CD14-positive monocyte (primary cell): ENCODE results near the gene TCEAL5. TPM values are rescaled to one million over a fixed set of nuclear protein-coding genes. Genes with fewer than 3 reads are reported as not detected.

Source experiments
- DNase-seq, 3 donors: peaks; one replicate each; pipeline ENCODE4 v3.0.0-alpha.2; 2011 to 2022
- H2AFZ ChIP-seq: 2 replicates; pipeline ENCODE4 v1.6.0; 2012; ENCODE audit warnings: mild to moderate bottlenecking, low read depth, low read length, inconsistent platforms; ENCODE audit not compliant: insufficient read depth, poor library complexity, severe bottlenecking
- H3K27ac ChIP-seq, 2 donors: 1 replicate in 1 of 2; 2 replicates in 1 of 2; pipeline ENCODE4 v1.5.1; 2012 to 2013; ENCODE audit warnings: low read length in 2 of 2, control low read depth in 1 of 2, inconsistent platforms in 1 of 2, low read depth in 1 of 2, mild to moderate bottlenecking in 1 of 2
- H3K27me3 ChIP-seq, 2 donors: one replicate each; pipeline versions ENCODE4 v1.6.0 to v1.6.1; 2011 to 2013; ENCODE audit warnings: low read length in 2 of 2; ENCODE audit not compliant: control insufficient read depth in 2 of 2, insufficient read depth in 2 of 2
- H3K36me3 ChIP-seq, 2 donors: replicated peaks in 1 of 2; 1 replicate in 1 of 2; 2 replicates in 1 of 2; pipeline versions ENCODE4 v1.5.1 to v1.6.1; 2012 to 2013; ENCODE audit warnings: low read length in 2 of 2, control low read depth in 1 of 2, inconsistent platforms in 1 of 2, mild to moderate bottlenecking in 1 of 2; ENCODE audit not compliant: insufficient read depth in 2 of 2, control insufficient read depth in 1 of 2
- H3K4me1 ChIP-seq, 2 donors: 1 replicate in 1 of 2; 2 replicates in 1 of 2; pipeline versions ENCODE4 v1.5.1 to v1.6.1; 2012 to 2013; ENCODE audit warnings: low read length in 2 of 2, control low read depth in 1 of 2, inconsistent platforms in 1 of 2, mild to moderate bottlenecking in 1 of 2, moderate library complexity in 1 of 2; ENCODE audit not compliant: insufficient read depth in 2 of 2, control insufficient read depth in 1 of 2
- H3K4me2 ChIP-seq: replicated peaks from 2 replicates; pipeline ENCODE3; 2012; ENCODE audit warnings: low read length, moderate library complexity, mild to moderate bottlenecking; ENCODE audit not compliant: poor library complexity, severe bottlenecking; ENCODE audit errors: extremely low read depth
- H3K4me3 ChIP-seq, 3 experiments: fragments of 200-600 bp in 1 of 3; sonication (generic) in 1 of 3; replicated peaks in 1 of 3; 1 replicate in 2 of 3; 2 replicates in 1 of 3; pipeline ENCODE4 v1.5.1; 2011 to 2013; ENCODE audit warnings: low read length in 3 of 3, mild to moderate bottlenecking in 3 of 3, control low read depth in 2 of 3, low read depth in 2 of 3, inconsistent platforms in 1 of 3, moderate library complexity in 1 of 3
- H3K79me2 ChIP-seq: 2 replicates; pipeline ENCODE4 v1.6.0; 2012; ENCODE audit warnings: mild to moderate bottlenecking, control low read depth, inconsistent platforms, low read length, moderate library complexity; ENCODE audit not compliant: insufficient read depth
- H3K9ac ChIP-seq: 2 replicates; pipeline ENCODE4 v1.6.0; 2017; ENCODE audit warnings: low read length, mild to moderate bottlenecking; ENCODE audit not compliant: insufficient read depth, poor library complexity, severe bottlenecking
- H3K9me3 ChIP-seq, 2 donors: replicated peaks in 1 of 2; 1 replicate in 1 of 2; 2 replicates in 1 of 2; pipeline versions ENCODE4 v1.5.1 to v1.6.1; 2012 to 2013; ENCODE audit warnings: low read length in 2 of 2, control low read depth in 1 of 2; ENCODE audit not compliant: control insufficient read depth in 1 of 2, insufficient read depth in 1 of 2
- H4K20me1 ChIP-seq: 2 replicates; pipeline ENCODE4 v1.6.0; 2012; ENCODE audit warnings: mild to moderate bottlenecking, low read length, control low read depth, moderate library complexity; ENCODE audit not compliant: insufficient read depth
- H3K27ac Mint-ChIP-seq, 7 donors: one replicate each; pipeline ENCODE4 v1.8.0; 2020; ENCODE audit warnings: mild to moderate bottlenecking in 7 of 7, mixed read lengths in 7 of 7, moderate library complexity in 6 of 7, inconsistent platforms in 2 of 7
- H3K27me3 Mint-ChIP-seq, 3 donors: one replicate each; pipeline ENCODE4 v1.8.0; 2021 to 2022; ENCODE audit warnings: low read depth in 3 of 3, mild to moderate bottlenecking in 3 of 3, mixed read lengths in 3 of 3, moderate library complexity in 3 of 3, inconsistent platforms in 1 of 3
- H3K36me3 Mint-ChIP-seq, 2 donors: one replicate each; pipeline ENCODE4 v1.8.0; 2020; ENCODE audit warnings: mixed read lengths in 2 of 2, inconsistent platforms in 1 of 2, mild to moderate bottlenecking in 1 of 2
- H3K4me1 Mint-ChIP-seq: one replicate; pipeline ENCODE4 v1.8.0; 2020; ENCODE audit warnings: mild to moderate bottlenecking, mixed read lengths
- H3K4me3 Mint-ChIP-seq, 2 donors: one replicate each; pipeline ENCODE4 v1.8.0; 2020; ENCODE audit warnings: mild to moderate bottlenecking in 2 of 2, mixed read lengths in 2 of 2, moderate library complexity in 1 of 2
- H3K9me3 Mint-ChIP-seq, 7 donors: one replicate each; pipeline ENCODE4 v1.8.0; 2020 to 2022; ENCODE audit warnings: mixed read lengths in 7 of 7, mild to moderate bottlenecking in 6 of 7, moderate library complexity in 6 of 7, inconsistent platforms in 2 of 7
- CTCF ChIP-seq: fragments of 200-600 bp; IDR thresholded peaks from one replicate; pipeline ENCODE4 v1.8.0; 2022; ENCODE audit warnings: antibody characterized with exemption, mild to moderate bottlenecking
- WGBS: methylation state at CpG from one replicate; pipeline ENCODE4 v1.1.5; 2013; ENCODE audit warnings: missing lambda C conversion rate; ENCODE audit not compliant: insufficient coverage; 5-methylcytosine and 5-hydroxymethylcytosine counted together
- intact Hi-C, 2 donors: fragments of 100-400 bp; cut with micrococcal nuclease; formaldehyde crosslinking; loops; one replicate each; pipeline versions ENCODE4 v1.15.0 to v1.15.1; 2023
- polyA plus RNA-seq, 3 donors: library from polyadenylated mRNA; depleted of rRNA in 1 of 3; unstranded in 2 of 3; stranded (reverse) in 1 of 3; fragments of 300-500 nt in 2 of 3; fragments of >200 nt in 1 of 3; fragmentation: Illumina TruSeq in 2 of 3; gene quantifications; 1 replicate in 2 of 3; 2 replicates in 1 of 3; pipeline ENCODE4 v1.2.3, GENCODE V29; 2012 to 2021

Gene TCEAL5
- polyA plus RNA-seq, 3 donors = not detected

GRCh38 chrX:103256651-103257050, 19.9 kb downstream of the TCEAL5 start:
- no peak for DNase-seq
- Histone ChIP-seq H3K27me3 (no peaks in the 10 kb centered on the region), H3K4me2 (no peak overlapping the region), H3K9ac (no peak overlapping the region), H3K79me2 (peaks cover 12% of the 10 kb centered on the region), H3K9me3 (no peaks in the 10 kb centered on the region), H4K20me1 (no peaks in the 10 kb centered on the region), H3K4me3 (no peak overlapping the region), H3K4me1 (peaks cover 11 to 14% of the 10 kb centered on the region in 2 donors), H3K27ac (no peak overlapping the region), H2AFZ (no peak overlapping the region), H3K36me3 (no peaks in the 10 kb centered on the region)
- TF ChIP-seq CTCF = no peak
- H3K4me1 Mint-ChIP-seq = peaks cover 16% of the 10 kb centered on the region
- intact Hi-C loops = no loop called here
- H3K4me3 Mint-ChIP-seq = no peak overlapping the region
- H3K27ac Mint-ChIP-seq = no peak overlapping the region
- peaks cover 0 to 5% (median 0%) of the 10 kb centered on the region in 7 donors for H3K9me3 Mint-ChIP-seq
- H3K27me3 Mint-ChIP-seq = peaks cover 0 to 5% (median 5%) of the 10 kb centered on the region in 3 donors
- peaks cover 0 to 1% of the 10 kb centered on the region in 2 donors for H3K36me3 Mint-ChIP-seq

- H3K4me3 ChIP-seq = peak within 1 kb of the TSS; percentile 74 to 84 (median 79)
- peaks cover 0 to 5% (median 3%) of the 10 kb centered on the region in 3 donors for H3K27me3 Mint-ChIP-seq
- peak within 1 kb of the TSS; percentile 90 to 92 for H3K4me3 Mint-ChIP-seq
- intact Hi-C loops = no loop called here
- peaks cover 12% of the 10 kb centered on the region for H3K79me2 ChIP-seq
- H3K9ac ChIP-seq = peak within 1 kb of the TSS; percentile 58
- H3K36me3 ChIP-seq = no peaks in the 10 kb centered on the region
- peak within 1 kb of the TSS; percentile 4 to 74 for H3K27ac ChIP-seq
- H2AFZ ChIP-seq = peak within 1 kb of the TSS; percentile 82
- no peaks in the 10 kb centered on the region for H4K20me1 ChIP-seq
- H3K4me2 ChIP-seq = peak within 1 kb of the TSS; percentile 71
- H3K9me3 Mint-ChIP-seq = peaks cover 0 to 5% (median 0%) of the 10 kb centered on the region in 7 donors
- peak; percentile 43 to 69 (median 60) for DNase-seq
- H3K27me3 ChIP-seq = no peaks in the 10 kb centered on the region
- peaks cover 16% of the 10 kb centered on the region for H3K4me1 Mint-ChIP-seq
- H3K9me3 ChIP-seq = no peaks in the 10 kb centered on the region
- TF ChIP-seq CTCF = no peak
- H3K4me1 ChIP-seq = peaks cover 11 to 14% of the 10 kb centered on the region in 2 donors
- 0% methylated on average over 10 of the region's 22 CpGs for WGBS
- peaks cover 0 to 1% of the 10 kb centered on the region in 2 donors for H3K36me3 Mint-ChIP-seq
- peak within 1 kb of the TSS in 6 of 7 donors; percentile 80 to 91 (median 86) for H3K27ac Mint-ChIP-seq
Observed at GRCh38 chrX:103254921-103255493, 21.5 kb downstream of the TCEAL5 start, which contains the start of gene TCEAL8. Gene TCEAL8 (minus strand): TSS chrX:103255155. CDS start chrX:103253979, 1,176 bp downstream.
